Measurements from ENCODE around the gene HSF4. TPM values are rescaled to one million over a fixed set of nuclear protein-coding genes. Genes with fewer than 3 reads are reported as not detected.
"Not testable (repeated sequence)": the region's sequence is repeated elsewhere in the genome, so short reads cannot be mapped to it uniquely, and the experiment has no call there.

The HSF4 gene
- total RNA-seq, 4 donors from 2014 or later, result 9.0 to 111 (median 29.7) TPM

GRCh38 chr16:67117716-67118115, 46.8 kb upstream of the HSF4 start:
- DNase-seq (no peak), ATAC-seq (no peak)
- H3K36me3 ChIP-seq, result peaks cover 0 to 26% of the 10 kb centered on the region in 2 donors
- no peaks in the 10 kb centered on the region for H3K9me3 ChIP-seq
- no peaks in the 10 kb centered on the region for H3K27me3 ChIP-seq
- intact Hi-C loops (cut with DNase I; ENCODE audit: low total_unique reads) (no loop called here), in situ Hi-C loops (cut with MboI; ENCODE audit: low sequenced_read_pairs in 4 of 4) (no loop called here)
- TF ChIP-seq CTCF (IDR thresholded peaks at IDR 0.05 in 4 of 5, conservative IDR thresholded peaks at IDR 0.05 in 1 of 5), result no peak
- no peak overlapping the region for H3K4me3 ChIP-seq
- H3K4me1 ChIP-seq, result peaks cover 20 to 22% of the 10 kb centered on the region in 2 donors
- H3K27ac ChIP-seq, result peak overlapping the region in 3 of 4 donors; percentile 60 to 79 (median 77)

GRCh38 chr16:67120025-67120424, 44.5 kb upstream of the HSF4 start:
- DNase-seq (no peak), ATAC-seq (no peak)
- no peaks in the 10 kb centered on the region for H3K9me3 ChIP-seq
- peaks cover 0 to 36% of the 10 kb centered on the region in 2 donors for H3K36me3 ChIP-seq
- no peak for TF ChIP-seq POLR2A (IDR thresholded peaks at IDR 0.05)
- no peak for TF ChIP-seq CTCF (IDR thresholded peaks at IDR 0.05 in 4 of 5, conservative IDR thresholded peaks at IDR 0.05 in 1 of 5)
- peaks cover 12 to 34% of the 10 kb centered on the region in 2 donors for H3K4me1 ChIP-seq
- H3K27ac ChIP-seq, result peak overlapping the region in 1 of 4 donors; percentile 31
- in situ Hi-C loops (cut with MboI; ENCODE audit: low sequenced_read_pairs in 4 of 4), result no loop called here
- no peaks in the 10 kb centered on the region for H3K27me3 ChIP-seq
- intact Hi-C loops (cut with DNase I; ENCODE audit: low total_unique reads), result no loop called here
- no peak overlapping the region for H3K4me3 ChIP-seq

DNA sequence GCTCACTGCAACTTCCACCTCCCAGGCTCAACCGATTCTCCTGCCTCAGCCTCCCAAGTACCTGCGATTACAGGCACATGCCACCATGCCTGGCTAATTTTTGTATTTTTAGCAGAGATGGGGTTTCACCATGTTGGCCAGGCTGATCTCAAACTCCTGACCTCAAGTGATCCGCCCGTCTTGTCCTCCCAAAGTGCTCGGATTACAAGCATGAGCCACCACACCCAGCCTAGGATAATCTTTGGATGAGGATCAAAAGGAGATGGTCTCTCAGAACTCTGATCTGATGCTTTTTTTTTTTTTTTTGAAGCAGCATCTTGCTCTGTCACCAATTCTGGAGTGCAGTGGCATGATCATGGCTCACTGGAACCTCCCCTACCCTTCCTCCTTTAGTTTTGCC, 41.7 kb upstream of the HSF4 start:
- peak; percentile 64 to 67 for ATAC-seq
- DNase-seq, result peak; percentile 36 to 77
- H3K4me3 ChIP-seq; intact Hi-C loops (cut with DNase I; ENCODE audit: low total_unique reads); H3K9me3 ChIP-seq; H3K27me3 ChIP-seq; in situ Hi-C loops (cut with MboI; ENCODE audit: low sequenced_read_pairs in 4 of 4): not testable (repeated sequence)
- Histone ChIP-seq H3K4me1 (peaks cover 12 to 43% of the 10 kb centered on the region in 2 donors), H3K27ac (peak overlapping the region; percentile 7 to 80 (median 56)), H3K36me3 (peaks cover 0 to 41% of the 10 kb centered on the region in 2 donors)

DNA sequence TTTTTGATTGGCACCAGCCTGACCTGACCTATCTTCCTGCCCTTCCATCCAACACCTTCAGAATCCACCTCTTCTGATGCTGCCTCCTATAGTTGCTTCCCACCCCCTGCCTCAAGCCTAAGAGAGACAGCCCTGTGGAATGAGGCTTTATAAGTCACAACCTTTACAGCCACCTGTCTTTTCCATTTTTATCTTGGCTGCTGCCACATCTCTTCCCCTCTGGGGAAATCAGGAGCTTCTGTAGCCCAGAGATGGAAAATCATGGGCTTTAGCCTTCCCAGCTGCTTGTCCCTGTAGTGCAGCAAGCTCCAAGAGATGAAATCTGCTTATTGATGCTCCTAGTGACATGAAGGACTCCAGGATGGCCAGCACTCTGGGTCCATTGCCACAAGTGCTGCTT, 36.1 kb upstream of the HSF4 start:
- no peak for DNase-seq
- peaks cover 0 to 32% of the 10 kb centered on the region in 2 donors for H3K36me3 ChIP-seq
- intact Hi-C loops (cut with DNase I; ENCODE audit: low total_unique reads) (no loop called here), in situ Hi-C loops (cut with MboI; ENCODE audit: low sequenced_read_pairs in 4 of 4) (no loop called here)
- peak overlapping the region; percentile 57 to 80 (median 64) for H3K27ac ChIP-seq
- no peak for TF ChIP-seq CTCF (IDR thresholded peaks at IDR 0.05 in 4 of 5, conservative IDR thresholded peaks at IDR 0.05 in 1 of 5)
- peak in 1 of 2 donors; percentile 16 for TF ChIP-seq POLR2A (IDR thresholded peaks at IDR 0.05)
- H3K27me3 ChIP-seq, result no peaks in the 10 kb centered on the region
- H3K4me3 ChIP-seq, result no peak overlapping the region
- peak; percentile 52 to 66 for ATAC-seq
- no peaks in the 10 kb centered on the region for H3K9me3 ChIP-seq
- peaks cover 24 to 43% of the 10 kb centered on the region in 2 donors for H3K4me1 ChIP-seq

DNA sequence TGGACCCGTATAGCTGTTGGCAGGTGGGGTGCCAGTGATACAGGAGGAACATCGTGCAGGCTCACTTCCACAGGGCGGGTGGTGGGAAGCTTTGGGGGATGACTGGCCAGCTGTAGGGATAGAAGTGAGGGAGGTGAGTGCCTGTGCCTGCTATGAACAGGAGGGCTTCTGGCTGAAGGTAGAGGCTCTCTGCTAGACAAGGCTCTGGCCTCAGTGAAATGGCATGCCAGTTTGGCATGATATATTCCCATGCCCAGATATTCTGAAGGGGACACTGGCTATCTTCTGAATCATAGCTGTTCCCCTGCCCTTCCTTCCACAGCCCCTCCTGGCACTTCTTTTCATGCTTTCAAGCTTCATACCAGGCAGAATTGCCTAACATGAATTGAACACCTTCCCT, 35.7 kb upstream of the HSF4 start:
- peak overlapping the region; percentile 57 to 80 (median 64) for H3K27ac ChIP-seq
- intact Hi-C loops (cut with DNase I; ENCODE audit: low total_unique reads), result no loop called here
- no peak for DNase-seq
- H3K9me3 ChIP-seq, result no peaks in the 10 kb centered on the region
- no peak overlapping the region for H3K4me3 ChIP-seq
- peaks cover 24 to 41% of the 10 kb centered on the region in 2 donors for H3K4me1 ChIP-seq
- in situ Hi-C loops (cut with MboI; ENCODE audit: low sequenced_read_pairs in 4 of 4), result no loop called here
- TF ChIP-seq POLR2A (IDR thresholded peaks at IDR 0.05), result no peak
- no peak for TF ChIP-seq CTCF (IDR thresholded peaks at IDR 0.05 in 4 of 5, conservative IDR thresholded peaks at IDR 0.05 in 1 of 5)
- no peaks in the 10 kb centered on the region for H3K27me3 ChIP-seq
- peaks cover 0 to 36% of the 10 kb centered on the region in 2 donors for H3K36me3 ChIP-seq
- no peak for ATAC-seq

Measured in gastrocnemius medialis (tissue), 4 donors.